H1 (cell line): Measurements from ENCODE around the gene IQCM. TPM values are rescaled to one million over a fixed set of nuclear protein-coding genes. Genes with fewer than 3 reads are reported as not detected.

Experiments used
- CTCF ChIA-PET: fragments of 300-600 bp; sonication (Branson Sonifier 250); formaldehyde crosslinking; loops from one replicate; lab custom pipeline; 2021; ENCODE audit not compliant: partially characterized antibody; lab: Charles Lee
- POLR2A ChIA-PET: fragments of 300-600 bp; sonication (Branson Sonifier 250); formaldehyde crosslinking; loops from one replicate; lab custom pipeline; 2021; ENCODE audit warnings: inconsistent platforms; ENCODE audit not compliant: partially characterized antibody; lab: Charles Lee
- DNase-seq, 2 experiments: peaks; one replicate each; pipeline versions ENCODE4 v3.0.0 to v3.0.0-alpha.2; 2010 to 2022; ENCODE audit warnings: low spot score in 2 of 2, low read depth in 1 of 2, mixed read lengths in 1 of 2
- FAIRE-seq: peaks from 2 replicates; lab custom pipeline; 2011; peaks lifted over from hg19 to GRCh38; lab: Jason Lieb, UNC
- H2AFZ ChIP-seq: 2 replicates; pipeline ENCODE4 v1.8.1; 2012; ENCODE audit warnings: low read length, inconsistent platforms
- H2AK5ac ChIP-seq: 2 replicates; pipeline ENCODE4 v1.6.1; 2013; ENCODE audit warnings: low read depth, low read length
- H2BK120ac ChIP-seq: replicated peaks from 2 replicates; pipeline ENCODE3; 2013; ENCODE audit warnings: low read depth, low read length, inconsistent platforms
- H2BK12ac ChIP-seq: 2 replicates; pipeline ENCODE4 v1.6.1; 2013; ENCODE audit warnings: low read depth, low read length
- H2BK15ac ChIP-seq: 2 replicates; pipeline ENCODE4 v1.6.1; 2013; ENCODE audit warnings: low read length
- H2BK20ac ChIP-seq: 2 replicates; pipeline ENCODE4 v1.6.1; 2013; ENCODE audit warnings: low read length
- H2BK5ac ChIP-seq: 2 replicates; pipeline ENCODE4 v1.6.1; 2013; ENCODE audit warnings: low read depth, low read length
- H3K14ac ChIP-seq: 2 replicates; pipeline ENCODE4 v1.6.1; 2013; ENCODE audit warnings: inconsistent platforms; ENCODE audit not compliant: insufficient read length
- H3K18ac ChIP-seq: 2 replicates; pipeline ENCODE4 v1.6.1; 2013; ENCODE audit warnings: low read length; ENCODE audit errors: extremely low read depth
- H3K23ac ChIP-seq: 2 replicates; pipeline ENCODE4 v1.6.1; 2013; ENCODE audit warnings: inconsistent platforms; ENCODE audit not compliant: insufficient read length
- H3K23me2 ChIP-seq: 2 replicates; pipeline ENCODE4 v1.6.1; 2013; ENCODE audit warnings: low read depth, low read length
- H3K27ac ChIP-seq: 2 replicates; pipeline ENCODE4 v1.6.1; 2011; ENCODE audit warnings: low read depth, low read length, inconsistent platforms
- H3K27me3 ChIP-seq, 4 experiments: replicated peaks in 1 of 4; 1 replicate in 1 of 4; 2 replicates in 3 of 4; pipeline versions ENCODE4 v1.6.1 to v1.8.1; 2011 to 2013; ENCODE audit warnings: low read length in 3 of 4, mild to moderate bottlenecking in 3 of 4, inconsistent platforms in 2 of 4, mixed read lengths in 2 of 4, moderate library complexity in 1 of 4; ENCODE audit not compliant: control insufficient read depth in 3 of 4, insufficient read depth in 3 of 4; ENCODE audit errors: extremely low read depth in 1 of 4
- H3K36me3 ChIP-seq, 4 experiments: 2 replicates each; pipeline versions ENCODE4 v1.6.1 to v1.8.1; 2011 to 2013; ENCODE audit warnings: mild to moderate bottlenecking in 4 of 4, low read length in 3 of 4, moderate library complexity in 2 of 4, control low read depth in 1 of 4, inconsistent platforms in 1 of 4; ENCODE audit not compliant: insufficient read depth in 4 of 4, control insufficient read depth in 2 of 4
- H3K4ac ChIP-seq: replicated peaks from 2 replicates; pipeline ENCODE3; 2013; ENCODE audit warnings: low read length, low read depth, mixed read lengths, inconsistent platforms; ENCODE audit not compliant: insufficient read length
- H3K4me1 ChIP-seq, 4 experiments: replicated peaks in 1 of 4; 1 replicate in 1 of 4; 2 replicates in 3 of 4; pipeline versions ENCODE4 v1.6.1 to v1.8.1; 2011 to 2013; ENCODE audit warnings: low read length in 3 of 4, inconsistent platforms in 2 of 4, mixed read lengths in 1 of 4; ENCODE audit not compliant: insufficient read depth in 4 of 4, control insufficient read depth in 3 of 4
- H3K4me2 ChIP-seq, 2 experiments: 2 replicates each; pipeline versions ENCODE4 v1.6.1 to v1.8.1; 2011 to 2013; ENCODE audit warnings: low read depth in 2 of 2, low read length in 2 of 2, control low read depth in 1 of 2, inconsistent platforms in 1 of 2, mild to moderate bottlenecking in 1 of 2; ENCODE audit not compliant: insufficient read depth in 1 of 2
- H3K4me3 ChIP-seq, 4 experiments: fragments of 200-600, 300-600 bp in 1 of 4; sonication (generic), shearing (Covaris generic), sonication (Bioruptor Twin) in 1 of 4; 2 replicates each; pipeline versions ENCODE4 v1.5.1 to v1.8.1; 2011 to 2016; ENCODE audit warnings: low read length in 4 of 4, low read depth in 3 of 4, control low read depth in 2 of 4, inconsistent platforms in 2 of 4, mild to moderate bottlenecking in 2 of 4, mixed read lengths in 1 of 4, moderate library complexity in 1 of 4; ENCODE audit not compliant: insufficient read depth in 2 of 4; ENCODE audit errors: extremely low read depth in 1 of 4
- H3K56ac ChIP-seq: replicated peaks from 2 replicates; pipeline ENCODE3; 2013; ENCODE audit warnings: low read depth, mild to moderate bottlenecking, mixed read lengths, low read length, inconsistent platforms; ENCODE audit not compliant: insufficient read length
- H3K79me1 ChIP-seq: 2 replicates; pipeline ENCODE4 v1.6.1; 2013; ENCODE audit warnings: low read depth, low read length, control low read depth
- H3K79me2 ChIP-seq, 2 experiments: 2 replicates each; pipeline versions ENCODE4 v1.6.1 to v1.8.1; 2012 to 2013; ENCODE audit warnings: low read length in 2 of 2, mild to moderate bottlenecking in 2 of 2, inconsistent platforms in 1 of 2; ENCODE audit not compliant: insufficient read depth in 2 of 2, control insufficient read depth in 1 of 2
- H3K9ac ChIP-seq, 4 experiments: replicated peaks in 1 of 4; 1 replicate in 1 of 4; 2 replicates in 3 of 4; pipeline versions ENCODE4 v1.6.1 to v1.8.1; 2011 to 2013; ENCODE audit warnings: low read depth in 3 of 4, low read length in 3 of 4, control low read depth in 2 of 4, mild to moderate bottlenecking in 2 of 4, moderate library complexity in 2 of 4, inconsistent platforms in 1 of 4; ENCODE audit errors: extremely low read depth in 1 of 4
- H3K9me3 ChIP-seq, 2 experiments: 2 replicates each; pipeline versions ENCODE4 v1.6.1 to v1.8.1; 2012 to 2013; ENCODE audit warnings: mild to moderate bottlenecking in 2 of 2, moderate library complexity in 2 of 2, control low read depth in 1 of 2, inconsistent platforms in 1 of 2, low read depth in 1 of 2, low read length in 1 of 2, mixed read lengths in 1 of 2; ENCODE audit not compliant: insufficient read depth in 2 of 2
- H4K20me1 ChIP-seq, 2 experiments: replicated peaks in 1 of 2; 2 replicates each; pipeline versions ENCODE3 to v1.8.1; 2011 to 2013; ENCODE audit warnings: inconsistent platforms in 2 of 2, low read length in 2 of 2, mild to moderate bottlenecking in 1 of 2; ENCODE audit not compliant: insufficient read depth in 2 of 2, control insufficient read depth in 1 of 2
- H4K5ac ChIP-seq: 2 replicates; pipeline ENCODE4 v1.6.1; 2013; ENCODE audit warnings: low read length, low read depth, mixed read lengths, inconsistent platforms; ENCODE audit not compliant: insufficient read length
- H4K8ac ChIP-seq: 2 replicates; pipeline ENCODE4 v1.8.0; 2013; ENCODE audit warnings: mild to moderate bottlenecking, moderate library complexity, low read length, inconsistent platforms; ENCODE audit not compliant: insufficient read depth; ENCODE audit errors: extremely low read depth
- H4K91ac ChIP-seq: replicated peaks from 2 replicates; pipeline ENCODE3; 2013; ENCODE audit warnings: low read length, mixed read lengths, inconsistent platforms; ENCODE audit not compliant: insufficient read length
- CREB1 ChIP-seq: IDR thresholded peaks from 2 replicates; pipeline ENCODE4 v1.6.1; 2012; ENCODE audit warnings: inconsistent platforms
- GTF2F1 ChIP-seq: IDR thresholded peaks from 2 replicates; pipeline ENCODE4 v1.6.1; 2012; ENCODE audit warnings: low read depth, low read length, improper control_type of control experiment, borderline replicate concordance
- NANOG ChIP-seq: IDR thresholded peaks from 2 replicates; pipeline ENCODE4 v1.6.1; 2011; ENCODE audit warnings: low read length, low read depth, mild to moderate bottlenecking, inconsistent platforms; ENCODE audit not compliant: insufficient read depth, poor library complexity, severe bottlenecking
- SAP30 ChIP-seq: fragments of 300-600 bp; sonication (generic); IDR thresholded peaks from 2 replicates; pipeline ENCODE4 v1.7.1; 2012; ENCODE audit warnings: low read length, moderate library complexity, mild to moderate bottlenecking, inconsistent platforms; ENCODE audit not compliant: insufficient read depth, insufficient replicate concordance
- SP2 ChIP-seq: IDR thresholded peaks from 2 replicates; pipeline ENCODE4 v1.6.1; 2012; ENCODE audit warnings: mild to moderate bottlenecking, low read length, inconsistent platforms
- SP4 ChIP-seq: IDR thresholded peaks from 2 replicates; pipeline ENCODE4 v1.6.1; 2012; ENCODE audit warnings: low read length, inconsistent platforms
- TEAD4 ChIP-seq: IDR thresholded peaks from 2 replicates; pipeline ENCODE4 v1.6.1; 2012; ENCODE audit warnings: low read depth, low read length, inconsistent platforms, mixed read lengths
- WGBS, 2 experiments: shearing (Covaris generic) in 1 of 2; methylation state at CpG; one replicate each; pipeline versions ENCODE4 v1.1.6 to v1.1.7; 2013 to 2015; ENCODE audit warnings: low lambda C conversion rate in 2 of 2, mixed read lengths in 2 of 2, inconsistent platforms in 1 of 2, low coverage in 1 of 2, missing lambda C conversion rate in 1 of 2; ENCODE audit not compliant: insufficient replicate concordance in 2 of 2, insufficient coverage in 1 of 2, insufficient read length in 1 of 2; ENCODE audit errors: extremely low coverage in 1 of 2, missing lambda C conversion rate in 1 of 2; 5-methylcytosine and 5-hydroxymethylcytosine counted together
- polyA plus RNA-seq, 7 experiments: library from polyadenylated mRNA; depleted of rRNA in 3 of 7; stranded (reverse) in 5 of 7; unstranded in 2 of 7; fragments of >200 nt in 5 of 7; fragments of 200-250 nt in 2 of 7; gene quantifications; 1 replicate in 5 of 7; 2 replicates in 1 of 7; 4 replicates in 1 of 7; pipeline versions ENCODE4 v1.2.1 to v1.2.3, GENCODE V29; 2011 to 2013; ENCODE audit warnings: missing spikeins in 2 of 7, mixed read lengths in 2 of 7
- total RNA-seq: library from RNA; stranded (reverse); fragmentation: NEBNext Ultra II Directional; extraction: Animal tissue kit (Norgen Biotek cat#: 25700); gene quantifications from 2 replicates; pipeline ENCODE4 v1.2.1, GENCODE V29; 2021

IQCM gene
- total and polyA plus RNA-seq, 2 of the 8 experiments (the other 6 are each of a cell fraction or from before 2014, with no cell fraction given): not detected

DNA sequence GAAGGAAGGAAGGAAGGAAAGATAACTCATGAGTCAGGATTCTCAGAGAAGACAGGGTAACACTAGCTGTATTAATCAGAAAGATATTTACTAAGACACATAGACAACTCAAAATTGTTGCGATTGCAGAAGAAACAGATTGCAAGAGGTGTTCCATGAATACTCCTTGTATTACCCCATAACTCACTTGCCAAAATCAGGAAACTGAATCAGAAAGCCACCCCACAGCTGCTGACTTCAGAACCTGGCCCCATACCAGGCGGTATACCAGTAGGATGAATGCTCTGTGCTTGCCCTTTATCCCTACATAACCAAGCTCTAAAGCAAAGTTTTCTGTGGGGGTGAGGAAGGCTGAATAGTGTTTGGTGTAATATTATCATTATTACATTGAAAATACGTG lies 468.5 kb downstream of the IQCM start:
- Histone ChIP-seq H3K27me3 (no peaks in the 10 kb centered on the region), H3K18ac (no peak overlapping the region), H3K56ac (no peak overlapping the region), H2BK12ac (no peak overlapping the region), H3K79me2 (no peaks in the 10 kb centered on the region), H3K9ac (no peak overlapping the region), H3K79me1 (no peaks in the 10 kb centered on the region), H2BK120ac (no peak overlapping the region), H3K4me1 (no peaks in the 10 kb centered on the region), H3K14ac (no peak overlapping the region), H3K4me2 (no peak overlapping the region), H3K4me3 (no peak overlapping the region), H3K27ac (no peak overlapping the region), H4K8ac (no peak overlapping the region), H2BK15ac (no peak overlapping the region), H3K4ac (no peak overlapping the region), H3K23me2 (no peaks in the 10 kb centered on the region), H2BK20ac (no peak overlapping the region), H3K36me3 (no peaks in the 10 kb centered on the region), H3K23ac (no peak overlapping the region), H2AK5ac (no peak overlapping the region), H3K9me3 (no peaks in the 10 kb centered on the region), H2AFZ (peak overlapping the region; percentile 88), H4K20me1 (no peaks in the 10 kb centered on the region), H4K5ac (no peak overlapping the region), H2BK5ac (no peak overlapping the region), H4K91ac (no peak overlapping the region)
- 84% methylated on average over 3 of the region's 3 CpGs; no CpG with 5 or more reads in 1 of the 2 experiments for WGBS, 2 experiments
- FAIRE-seq (no peak), DNase-seq (no peak)
- CTCF ChIA-PET: no interaction called here
- TF ChIP-seq SP2: no peak
- no peak for TF ChIP-seq NANOG
- TF ChIP-seq SP4: no peak
- TF ChIP-seq CREB1: no peak
- no peak for TF ChIP-seq GTF2F1
- no peak for TF ChIP-seq SAP30
- TF ChIP-seq TEAD4: no peak
- POLR2A ChIA-PET: no interaction called here
